GM20431 (cell line): ENCODE measurements around the gene PROSER3.

ENCODE experiments used
- in situ Hi-C: fragments of 300-500 bp; cut with MseI, MboI; formaldehyde crosslinking; loops from one replicate; pipeline ENCODE4 v1.15.0; 2020; ENCODE audit warnings: low sequenced_read_pairs; ENCODE audit not compliant: unreplicated experiment

PROSER3 gene

GRCh38 chr19:35736913-35737886 lies 20.8 kb upstream of the PROSER3 start:
- in situ Hi-C loops: no loop called here

GRCh38 chr19:35738021-35738886 lies 19.7 kb upstream of the PROSER3 start:
- in situ Hi-C loops: no loop called here

- in situ Hi-C loops: no loop called here
Observed at GRCh38 chr19:35738887-35739229, 19.1 kb upstream of the PROSER3 start.

- in situ Hi-C loops: no loop called here
Observed at GRCh38 chr19:35739275-35740107, 18.5 kb upstream of the PROSER3 start.

GRCh38 chr19:35740108-35740422 lies 17.9 kb upstream of the PROSER3 start:
- in situ Hi-C loops: no loop called here

GRCh38 chr19:35740423-35741202 lies 17.4 kb upstream of the PROSER3 start:
- in situ Hi-C loops: no loop called here

GRCh38 chr19:35741203-35741515 lies 16.8 kb upstream of the PROSER3 start:
- in situ Hi-C loops: no loop called here

- in situ Hi-C loops: no loop called here
Observed at GRCh38 chr19:35742121-35742724, 15.8 kb upstream of the PROSER3 start, which contains the start of gene IGFLR1. IGFLR1 (minus strand) TSS chr19:35742452; CDS start chr19:35741180, 1,272 bp downstream.

- in situ Hi-C loops: no loop called here
Observed at GRCh38 chr19:35743640-35744429, 14.1 kb upstream of the PROSER3 start.

GRCh38 chr19:35744430-35745327 lies 13.3 kb upstream of the PROSER3 start:
- in situ Hi-C loops: no loop called here

- in situ Hi-C loops: no loop called here
Observed at GRCh38 chr19:35745328-35746086, 12.5 kb upstream of the PROSER3 start, which contains the start of the genes PSENEN and U2AF1L4. PSENEN (plus strand) TSS chr19:35745651; CDS start chr19:35745931, 280 bp downstream. U2AF1L4 (minus strand) TSS chr19:35745418; CDS start chr19:35745391, 27 bp downstream.

GRCh38 chr19:35746087-35746462 lies 11.9 kb upstream of the PROSER3 start:
- in situ Hi-C loops: no loop called here

GRCh38 chr19:35746531-35746930 lies 11.4 kb upstream of the PROSER3 start:
- in situ Hi-C loops: no loop called here

GRCh38 chr19:35748106-35749020 lies 9.6 kb upstream of the PROSER3 start, which contains the start of gene LIN37:
LIN37 (plus strand) TSS chr19:35748576; CDS start chr19:35748725, 149 bp downstream.
- in situ Hi-C loops: no loop called here

- in situ Hi-C loops: no loop called here
Observed at GRCh38 chr19:35750167-35750566, 7.8 kb upstream of the PROSER3 start.
